ENCODE data around the gene SSBP3.

GRCh38 chr1:54361342-54361741 lies 44.9 kb downstream of the SSBP3 start:
- no peak for TF ChIP-seq CTCF (IDR thresholded peaks at IDR 0.05; ENCODE audit: insufficient read depth, low read length, poor library complexity, severe bottlenecking)
- no peak for TF ChIP-seq EZH2phosphoT487 (conservative IDR thresholded peaks at IDR 0.05; ENCODE audit: low read length)
